GM21381 (cell line): ENCODE results near the gene GPD1L.
A peak's percentile ranks its signal among the peaks of the same experiment; 100 is the strongest.

Experiments
- ATAC-seq: cut with Tn5 transposase; IDR thresholded peaks from one replicate; pipeline ENCODE4 v1.9.1; 2021; ENCODE audit warnings: mild to moderate bottlenecking, moderate library complexity; ENCODE audit not compliant: unreplicated experiment

Gene GPD1L

GRCh38 chr3:32132706-32133105, 26.3 kb downstream of the GPD1L start:
- no peak for ATAC-seq

GRCh38 chr3:32136703-32137102, 30.3 kb downstream of the GPD1L start:
- no peak for ATAC-seq

GRCh38 chr3:32137870-32138269, 31.4 kb downstream of the GPD1L start:
- no peak for ATAC-seq

- no peak for ATAC-seq
These were observed 32.2 kb downstream of the GPD1L start for GRCh38 chr3:32138545-32139104.

GRCh38 chr3:32140943-32141342, 34.5 kb downstream of the GPD1L start:
- ATAC-seq = no peak

- peak; percentile 48 for ATAC-seq
These were observed 37.7 kb downstream of the GPD1L start for GRCh38 chr3:32143849-32144757.

- ATAC-seq = no peak
These were observed 40.4 kb downstream of the GPD1L start for GRCh38 chr3:32146746-32147211.

GRCh38 chr3:32147509-32147908, 41.1 kb downstream of the GPD1L start:
- no peak for ATAC-seq

- ATAC-seq = no peak
These were observed 41.5 kb downstream of the GPD1L start for GRCh38 chr3:32147933-32148332.

GRCh38 chr3:32148351-32148750, 41.9 kb downstream of the GPD1L start:
- no peak for ATAC-seq

GRCh38 chr3:32153414-32154204, 47.2 kb downstream of the GPD1L start:
- ATAC-seq = no peak

- ATAC-seq = no peak
These were observed 47.8 kb downstream of the GPD1L start for GRCh38 chr3:32154205-32154579.

GRCh38 chr3:32155117-32155516, 48.7 kb downstream of the GPD1L start:
- ATAC-seq = no peak

- ATAC-seq = no peak
These were observed 51.3 kb downstream of the GPD1L start for GRCh38 chr3:32157600-32158264.

- no peak for ATAC-seq
These were observed 54.3 kb downstream of the GPD1L start for GRCh38 chr3:32160706-32161214.

GRCh38 chr3:32165442-32165841, 59.0 kb downstream of the GPD1L start:
- ATAC-seq = no peak

- no peak for ATAC-seq
These were observed 60.2 kb downstream of the GPD1L start for GRCh38 chr3:32166654-32167053.

GRCh38 chr3:32172420-32172819, 66.0 kb downstream of the GPD1L start:
- no peak for ATAC-seq

GRCh38 chr3:32175607-32176197, 69.3 kb downstream of the GPD1L start:
- ATAC-seq = no peak

GRCh38 chr3:32176989-32177701, 70.7 kb downstream of the GPD1L start:
- ATAC-seq = peak; percentile 53
